ENCODE measurements around the gene TFF2.

Gene TFF2

GRCh38 chr21:42348762-42349161 is 2.0 kb downstream of the TFF2 start:
- TF ChIP-seq USF1 (IDR thresholded peaks at IDR 0.05) (no peak), TAF1 (IDR thresholded peaks at IDR 0.05; ENCODE audit: low read depth) (no peak), RAD21 (IDR thresholded peaks at IDR 0.05; ENCODE audit: low read depth) (no peak), CEBPB (IDR thresholded peaks at IDR 0.05) (no peak)

- TF ChIP-seq TEAD4 (IDR thresholded peaks at IDR 0.05) (no peak), EGR1 (IDR thresholded peaks at IDR 0.05) (no peak), CEBPB (IDR thresholded peaks at IDR 0.05) (no peak), RAD21 (IDR thresholded peaks at IDR 0.05; ENCODE audit: low read depth) (no peak), MAX (IDR thresholded peaks at IDR 0.05) (no peak), REST (IDR thresholded peaks at IDR 0.05; ENCODE audit: low read depth) (no peak), TCF12 (IDR thresholded peaks at IDR 0.05; ENCODE audit: low read depth) (no peak), CREB1 (IDR thresholded peaks at IDR 0.05; ENCODE audit: low read depth) (no peak), EP300 (IDR thresholded peaks at IDR 0.05; ENCODE audit: borderline replicate concordance) (no peak)
Measured at GRCh38 chr21:42347601-42348327, 3.0 kb downstream of the TFF2 start.

GRCh38 chr21:42346866-42347600 is 3.8 kb downstream of the TFF2 start:
- TF ChIP-seq EGR1 (IDR thresholded peaks at IDR 0.05) (no peak), FOXM1 (IDR thresholded peaks at IDR 0.05; ENCODE audit: borderline replicate concordance, low read depth) (no peak), RAD21 (IDR thresholded peaks at IDR 0.05; ENCODE audit: low read depth) (no peak), CEBPB (IDR thresholded peaks at IDR 0.05) (no peak)

GRCh38 chr21:42346441-42346840 is 4.4 kb downstream of the TFF2 start:
- TF ChIP-seq CREB1 (IDR thresholded peaks at IDR 0.05; ENCODE audit: low read depth), result no peak
- no peak for TF ChIP-seq YY1 (IDR thresholded peaks at IDR 0.05; ENCODE audit: low read depth)
- TF ChIP-seq MAX (IDR thresholded peaks at IDR 0.05), result no peak
- no peak for TF ChIP-seq EGR1 (IDR thresholded peaks at IDR 0.05)
- no peak for TF ChIP-seq REST (IDR thresholded peaks at IDR 0.05; ENCODE audit: low read depth)
- TF ChIP-seq NFIC (IDR thresholded peaks at IDR 0.05), result no peak
- no peak for TF ChIP-seq USF1 (IDR thresholded peaks at IDR 0.05)
- TF ChIP-seq TAF1 (IDR thresholded peaks at IDR 0.05; ENCODE audit: low read depth), result no peak

GRCh38 chr21:42344631-42345030 is 6.2 kb downstream of the TFF2 start:
- TF ChIP-seq EGR1 (IDR thresholded peaks at IDR 0.05) (no peak), CEBPB (IDR thresholded peaks at IDR 0.05) (no peak), TEAD4 (IDR thresholded peaks at IDR 0.05) (no peak), REST (IDR thresholded peaks at IDR 0.05; ENCODE audit: low read depth) (no peak), MAX (IDR thresholded peaks at IDR 0.05) (no peak), NFIC (IDR thresholded peaks at IDR 0.05) (no peak), RAD21 (IDR thresholded peaks at IDR 0.05; ENCODE audit: low read depth) (no peak), USF1 (IDR thresholded peaks at IDR 0.05) (no peak), TCF12 (IDR thresholded peaks at IDR 0.05; ENCODE audit: low read depth) (no peak), FOXM1 (IDR thresholded peaks at IDR 0.05; ENCODE audit: borderline replicate concordance, low read depth) (no peak), CREB1 (IDR thresholded peaks at IDR 0.05; ENCODE audit: low read depth) (no peak), YY1 (IDR thresholded peaks at IDR 0.05; ENCODE audit: low read depth) (no peak), EP300 (IDR thresholded peaks at IDR 0.05; ENCODE audit: borderline replicate concordance) (no peak), TAF1 (IDR thresholded peaks at IDR 0.05; ENCODE audit: low read depth) (no peak), ZBTB7A (IDR thresholded peaks at IDR 0.05; ENCODE audit: low read depth) (no peak)

Measured in Ishikawa (cell line).